Body of pancreas (tissue), 4 donors: ENCODE measurements around the gene UTF1.

Source experiments
- POLR2A ChIP-seq, 3 donors: fragments of 450-650 bp; IDR thresholded peaks; one replicate each; pipeline ENCODE4 v1.6.1; 2016; ENCODE audit warnings: antibody characterized with exemption in 3 of 3, mild to moderate bottlenecking in 2 of 3
- TF ChIP-seq, protein P1 (sequence below), 7 experiments: fragments of 450-650 bp in 4 of 7; fragments of 200-600 bp in 3 of 7; sonication (generic) in 3 of 7; IDR thresholded peaks; one replicate each; pipeline ENCODE4 v1.5.1; 2016 to 2019; ENCODE audit warnings: antibody characterized with exemption in 7 of 7

DNA sequence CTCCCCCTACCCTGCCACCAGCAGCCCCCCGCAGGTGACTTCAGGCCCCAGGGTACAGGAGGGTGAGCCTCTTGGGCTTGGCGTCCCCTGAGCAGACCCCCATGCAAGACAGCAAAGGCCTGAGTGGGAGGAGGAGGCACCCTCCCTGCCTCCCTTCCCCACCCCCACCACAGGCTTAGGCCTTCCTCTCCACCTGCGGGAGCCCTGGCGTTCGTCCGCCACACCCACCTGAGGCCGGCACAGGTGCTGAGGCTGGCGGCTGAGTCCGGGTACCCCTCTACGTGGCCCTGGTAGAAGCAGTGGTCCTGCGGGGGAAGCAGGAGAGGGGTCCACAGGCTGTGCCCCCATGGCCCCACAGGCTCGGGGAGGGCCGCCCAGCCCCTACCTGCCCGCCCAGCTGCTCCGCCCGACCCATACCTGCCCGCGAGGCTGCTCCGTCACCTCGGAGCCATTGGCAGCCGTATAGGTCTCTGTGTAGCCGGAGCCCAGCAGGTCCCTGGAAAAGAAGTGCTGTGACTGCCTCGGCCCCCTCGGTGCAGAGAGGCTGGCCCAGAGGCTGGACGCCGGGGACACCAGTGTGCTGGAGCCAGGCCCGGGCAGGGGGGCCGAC lies 43.6 kb downstream of the UTF1 start:
- TF ChIP-seq, protein P1, sequence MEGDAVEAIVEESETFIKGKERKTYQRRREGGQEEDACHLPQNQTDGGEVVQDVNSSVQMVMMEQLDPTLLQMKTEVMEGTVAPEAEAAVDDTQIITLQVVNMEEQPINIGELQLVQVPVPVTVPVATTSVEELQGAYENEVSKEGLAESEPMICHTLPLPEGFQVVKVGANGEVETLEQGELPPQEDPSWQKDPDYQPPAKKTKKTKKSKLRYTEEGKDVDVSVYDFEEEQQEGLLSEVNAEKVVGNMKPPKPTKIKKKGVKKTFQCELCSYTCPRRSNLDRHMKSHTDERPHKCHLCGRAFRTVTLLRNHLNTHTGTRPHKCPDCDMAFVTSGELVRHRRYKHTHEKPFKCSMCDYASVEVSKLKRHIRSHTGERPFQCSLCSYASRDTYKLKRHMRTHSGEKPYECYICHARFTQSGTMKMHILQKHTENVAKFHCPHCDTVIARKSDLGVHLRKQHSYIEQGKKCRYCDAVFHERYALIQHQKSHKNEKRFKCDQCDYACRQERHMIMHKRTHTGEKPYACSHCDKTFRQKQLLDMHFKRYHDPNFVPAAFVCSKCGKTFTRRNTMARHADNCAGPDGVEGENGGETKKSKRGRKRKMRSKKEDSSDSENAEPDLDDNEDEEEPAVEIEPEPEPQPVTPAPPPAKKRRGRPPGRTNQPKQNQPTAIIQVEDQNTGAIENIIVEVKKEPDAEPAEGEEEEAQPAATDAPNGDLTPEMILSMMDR (IDR thresholded peaks at IDR 0.05), result no peak
- no peak for TF ChIP-seq POLR2A (IDR thresholded peaks at IDR 0.05)
